Esophagus (tissue), 2 donors: ENCODE measurements around the gene NT5C3B. TPM values are rescaled to one million over a fixed set of nuclear protein-coding genes. Genes with fewer than 3 reads are reported as not detected.
"Not testable (repeated sequence)": the region's sequence is repeated elsewhere in the genome, so short reads cannot be mapped to it uniquely, and the experiment has no call there.

Source experiments
- H3K27ac ChIP-seq, 2 donors: one replicate each; pipeline ENCODE4 v1.5.1; 2013; ENCODE audit warnings: low read depth in 2 of 2, mild to moderate bottlenecking in 2 of 2, inconsistent platforms in 1 of 2, low read length in 1 of 2, moderate library complexity in 1 of 2
- H3K27me3 ChIP-seq, 2 donors: one replicate each; pipeline ENCODE4 v1.6.1; 2013; ENCODE audit warnings: low read length in 2 of 2, control low read depth in 1 of 2, mild to moderate bottlenecking in 1 of 2; ENCODE audit not compliant: insufficient read depth in 2 of 2, control insufficient read depth in 1 of 2
- H3K36me3 ChIP-seq, 2 donors: one replicate each; pipeline ENCODE4 v1.6.1; 2013; ENCODE audit warnings: low read length in 1 of 2; ENCODE audit not compliant: control insufficient read depth in 2 of 2, insufficient read depth in 2 of 2
- H3K4me1 ChIP-seq, 2 donors: one replicate each; pipeline ENCODE4 v1.6.1; 2013; ENCODE audit warnings: low read length in 1 of 2; ENCODE audit not compliant: control insufficient read depth in 2 of 2, insufficient read depth in 2 of 2
- H3K4me3 ChIP-seq, 2 donors: one replicate each; pipeline ENCODE4 v1.5.1; 2013; ENCODE audit warnings: low read length in 2 of 2, mild to moderate bottlenecking in 2 of 2, low read depth in 1 of 2, moderate library complexity in 1 of 2
- H3K9me3 ChIP-seq, 2 donors: one replicate each; pipeline ENCODE4 v1.6.1; 2013; ENCODE audit warnings: mild to moderate bottlenecking in 2 of 2, low read depth in 1 of 2, low read length in 1 of 2, moderate library complexity in 1 of 2; ENCODE audit not compliant: control insufficient read depth in 2 of 2, insufficient read depth in 1 of 2
- WGBS, 2 donors: extraction: QIAGEN DNeasy Blood & Tissue Kit; methylation state at CpG; one replicate each; pipeline ENCODE4 v1.1.7; 2013; 5-methylcytosine and 5-hydroxymethylcytosine counted together
- polyA plus RNA-seq, 2 donors: library from polyadenylated mRNA; stranded (reverse); fragments of 200-250 nt; gene quantifications; one replicate each; pipeline ENCODE4 v1.2.3, GENCODE V29; 2013
- donor health status: healthy with polysubstance abuse.
- donor health status: Bipolar disorder and iron deficiency.

NT5C3B gene
- polyA plus RNA-seq, 2 donors, result 35.9 to 36.0 TPM

DNA sequence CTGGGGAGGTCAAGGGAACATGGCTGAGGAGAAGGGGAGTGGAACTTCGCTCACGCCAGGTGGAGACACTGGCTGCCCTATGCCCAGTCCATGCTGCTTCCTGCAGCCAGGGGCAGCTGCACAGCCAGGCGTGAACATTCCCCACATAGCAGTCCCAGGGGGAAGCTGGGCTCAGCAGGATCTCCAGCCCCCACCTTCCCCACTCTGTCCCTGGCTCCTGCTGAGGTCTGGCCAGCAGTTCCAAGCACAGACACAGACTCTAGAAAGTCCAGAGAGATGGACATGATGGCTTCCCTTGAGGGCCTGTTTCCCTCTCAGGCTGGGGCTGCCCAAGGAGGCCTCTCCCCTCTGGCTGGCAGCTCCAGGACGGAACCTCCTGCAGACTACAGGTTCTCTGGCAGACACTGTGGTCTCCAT lies 58.9 kb downstream of the NT5C3B start:
- Histone ChIP-seq H3K9me3 (no peaks in the 10 kb centered on the region), H3K36me3 (peaks cover 0 to 15% of the 10 kb centered on the region in 2 donors), H3K4me3 (peak overlapping the region; percentile 14 to 24), H3K27ac (peak overlapping the region; percentile 82 to 96), H3K4me1 (peaks cover 15 to 41% of the 10 kb centered on the region in 2 donors), H3K27me3 (no peaks in the 10 kb centered on the region)
- 28 to 49% methylated on average over 4 of the region's 4 CpGs for WGBS, 2 donors

DNA sequence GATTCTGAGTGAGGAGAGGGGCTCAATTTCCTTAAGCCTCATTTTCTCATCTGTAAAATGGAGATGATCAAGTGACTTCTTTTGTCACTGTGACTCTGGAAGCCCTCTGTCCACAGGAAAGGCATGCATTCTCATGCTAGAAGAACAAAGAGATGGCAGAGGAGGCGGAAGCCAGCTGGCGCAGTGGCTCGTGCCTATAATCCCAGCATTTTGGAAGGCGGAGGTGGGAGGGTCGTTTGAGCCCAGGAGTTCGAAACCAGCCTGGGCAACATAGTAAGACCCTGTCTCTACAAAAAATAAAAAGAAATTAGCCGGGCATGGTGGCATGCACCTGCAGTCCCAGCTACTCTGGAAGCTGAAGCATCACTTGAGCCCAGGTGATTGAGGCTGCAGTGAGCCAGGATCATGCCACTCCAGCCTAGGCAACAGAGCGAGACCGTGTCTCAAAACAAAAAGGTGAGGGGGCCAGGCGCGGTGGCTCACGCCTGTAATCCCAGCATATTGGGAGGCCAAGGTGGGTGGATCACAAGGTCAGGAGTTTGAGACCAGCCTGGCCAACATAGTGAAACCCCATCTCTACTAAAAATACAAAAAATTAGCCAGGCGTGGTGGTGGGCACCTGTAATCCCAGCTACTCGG lies 59.7 kb downstream of the NT5C3B start:
- H3K4me3 ChIP-seq, result peak overlapping the region in 1 of 2 donors; percentile 11
- H3K9me3 ChIP-seq, H3K27me3 ChIP-seq: not testable (repeated sequence)
- 60 to 73% methylated on average over 14 of the region's 14 CpGs for WGBS, 2 donors
- H3K4me1 ChIP-seq, result peaks cover 15 to 45% of the 10 kb centered on the region in 2 donors
- peak overlapping the region; percentile 96 to 99 for H3K27ac ChIP-seq
- H3K36me3 ChIP-seq, result peaks cover 0 to 21% of the 10 kb centered on the region in 2 donors

DNA sequence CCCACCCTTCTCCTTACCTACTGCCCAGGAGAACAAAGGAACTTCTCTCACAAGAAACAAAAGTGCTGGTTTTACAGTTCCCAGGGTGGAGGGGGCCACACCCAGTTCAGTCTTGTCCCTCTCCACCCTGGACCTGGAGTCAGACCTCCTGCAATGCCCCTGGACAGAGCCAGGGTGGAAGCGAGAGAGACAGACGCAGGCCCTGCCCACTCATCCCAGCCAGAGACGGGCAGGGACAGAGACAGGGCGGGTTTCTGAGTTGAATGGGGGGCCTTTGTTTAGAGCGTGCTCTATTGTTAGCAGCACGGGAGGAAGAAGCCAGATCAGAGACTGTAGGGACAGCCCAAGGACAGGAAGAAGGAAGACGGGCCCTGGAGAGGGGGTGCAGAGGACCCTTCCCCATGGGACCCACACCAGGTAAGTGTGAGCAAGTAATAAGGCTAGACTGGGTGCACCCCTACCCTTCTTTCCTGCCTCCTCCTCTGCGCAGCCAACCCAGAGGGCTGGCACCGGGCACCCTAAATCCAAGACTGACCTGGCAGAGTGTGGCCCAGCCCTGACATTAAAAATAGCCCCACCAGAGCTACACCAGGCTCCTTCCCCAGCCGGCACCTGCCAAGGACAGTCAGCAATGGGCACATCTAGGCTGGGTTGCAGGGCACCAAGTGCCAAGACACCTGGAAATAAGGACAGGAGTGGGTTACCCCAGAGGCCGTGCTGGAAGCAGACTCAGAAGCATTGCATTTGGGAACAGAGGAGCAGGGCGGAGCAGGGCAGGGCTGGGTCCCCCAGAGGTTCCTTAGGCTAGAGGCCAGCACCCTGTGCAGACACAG lies 60.4 kb downstream of the NT5C3B start:
- Histone ChIP-seq H3K4me3 (peak overlapping the region in 1 of 2 donors; percentile 11), H3K9me3 (no peaks in the 10 kb centered on the region), H3K4me1 (peaks cover 15 to 48% of the 10 kb centered on the region in 2 donors), H3K36me3 (peaks cover 0 to 26% of the 10 kb centered on the region in 2 donors), H3K27me3 (no peaks in the 10 kb centered on the region), H3K27ac (peak overlapping the region; percentile 96 to 99)
- WGBS, 2 donors, result 49 to 55% methylated on average over 12 of the region's 12 CpGs

Other genes with a start within 250 kb of the NT5C3B start
- gene KRT14, start 249.3 kb downstream of the NT5C3B start, polyA plus RNA-seq, result 1,000 to 10,000 TPM in 1 of 2 donors, 100 to 1,000 TPM in 1; 516 to 1,961 TPM
- 100 to 1,000 TPM; 413 to 534 TPM for gene KRT16, start 223.5 kb downstream of the NT5C3B start, polyA plus RNA-seq
- 100 to 1,000 TPM in 1 of 2 donors, 10 to 100 TPM in 1; 92.9 to 191 TPM for gene KRT17, start 211.7 kb downstream of the NT5C3B start, polyA plus RNA-seq
- gene EIF1, start 147.3 kb downstream of the NT5C3B start, polyA plus RNA-seq, result 100 to 1,000 TPM; 342 to 553 TPM
- not detected for gene GAST, start 123.9 kb downstream of the NT5C3B start, polyA plus RNA-seq
- gene HAP1, start 101.6 kb downstream of the NT5C3B start, polyA plus RNA-seq, result 1 to 10 TPM in 1 of 2 donors, under 1 TPM in 1; 0.35 to 1.4 TPM
- gene JUP, start 49.5 kb downstream of the NT5C3B start, polyA plus RNA-seq, result 100 to 1,000 TPM; 445 to 752 TPM
- gene P3H4, start 24.3 kb downstream of the NT5C3B start, polyA plus RNA-seq, result 1 to 10 TPM; 1.7 TPM
- 1 to 10 TPM; 5.8 to 5.9 TPM for gene FKBP10, start 23.2 kb downstream of the NT5C3B start, polyA plus RNA-seq
- gene KLHL10, start 1.6 kb upstream of the NT5C3B start, polyA plus RNA-seq, result under 1 TPM; 0.22 to 0.39 TPM
- under 1 TPM; 0.59 to 0.74 TPM for gene KLHL11, start 29.2 kb upstream of the NT5C3B start, polyA plus RNA-seq
- gene ACLY, start 82.7 kb upstream of the NT5C3B start, polyA plus RNA-seq, result 10 to 100 TPM; 16.4 to 27.1 TPM
- under 1 TPM; 0.18 to 0.31 TPM for gene ODAD4, start 94.4 kb upstream of the NT5C3B start, polyA plus RNA-seq
- gene CNP, start 130.6 kb upstream of the NT5C3B start, polyA plus RNA-seq, result 10 to 100 TPM; 45.2 to 49.1 TPM
- gene DNAJC7, start 181.2 kb upstream of the NT5C3B start, polyA plus RNA-seq, result 10 to 100 TPM; 55.4 to 66.4 TPM
- 10 to 100 TPM; 28.8 to 32.5 TPM for gene NKIRAS2, start 183.9 kb upstream of the NT5C3B start, polyA plus RNA-seq
- gene C17orf113, start 214.4 kb upstream of the NT5C3B start, polyA plus RNA-seq, result under 1 TPM; 0.32 to 0.39 TPM